Peyer's patch (tissue), 4 donors: ENCODE data around the gene PDXP.

ENCODE experiments used
- CTCF ChIP-seq, 6 experiments: fragments of 450-650 bp in 4 of 6; fragments of 200-600 bp in 2 of 6; sonication (generic) in 1 of 6; IDR thresholded peaks; one replicate each; pipeline ENCODE4 v1.5.1; 2017 to 2019; ENCODE audit warnings: antibody characterized with exemption in 6 of 6, mild to moderate bottlenecking in 3 of 6, moderate library complexity in 1 of 6
- POLR2A ChIP-seq, 2 donors: fragments of 450-650 bp; IDR thresholded peaks; one replicate each; pipeline ENCODE4 v1.5.1; 2017; ENCODE audit warnings: antibody characterized with exemption in 2 of 2, mild to moderate bottlenecking in 2 of 2, moderate library complexity in 2 of 2

- TF ChIP-seq POLR2A (IDR thresholded peaks at IDR 0.05), result peak; percentile 36 to 75
- TF ChIP-seq CTCF (IDR thresholded peaks at IDR 0.05), result peak in 1 of 6 experiments; percentile 5
These were observed 26.5 kb downstream of the PDXP start for GRCh38 chr22:37684803-37685615.
